Activated CD4-positive, alpha-beta memory T cell treated with anti-CD3 and anti-CD28 coated beads for 36 hours (primary cell): ENCODE measurements around the gene OR6C70. TPM values are rescaled to one million over a fixed set of nuclear protein-coding genes. Genes with fewer than 3 reads are reported as not detected.
"Not testable (repeated sequence)": the region's sequence is repeated elsewhere in the genome, so short reads cannot be mapped to it uniquely, and the experiment has no call there.

Source experiments
- CTCF ChIA-PET: fragments of 350-600 bp; sonication (Branson Sonifier 250); formaldehyde crosslinking; loops from one replicate; lab custom pipeline; 2021; ENCODE audit warnings: antibody characterized with exemption, inconsistent platforms; lab: Charles Lee
- POLR2A ChIA-PET: fragments of 350-600 bp; sonication (Branson Sonifier 250); formaldehyde crosslinking; loops from one replicate; lab custom pipeline; 2021; ENCODE audit warnings: antibody characterized with exemption; lab: Charles Lee
- DNase-seq: peaks from one replicate; pipeline ENCODE4 v3.0.0-alpha.2; 2020
- H3K27ac Mint-ChIP-seq: one replicate; pipeline ENCODE4 v1.8.0; 2021; ENCODE audit warnings: mixed read lengths
- H3K27me3 Mint-ChIP-seq: one replicate; pipeline ENCODE4 v1.8.0; 2021; ENCODE audit warnings: mixed read lengths
- H3K36me3 Mint-ChIP-seq: one replicate; pipeline ENCODE4 v1.8.0; 2021; ENCODE audit warnings: mixed read lengths
- H3K4me1 Mint-ChIP-seq: one replicate; pipeline ENCODE4 v1.8.0; 2021; ENCODE audit warnings: low read depth, mixed read lengths
- H3K4me3 Mint-ChIP-seq: one replicate; pipeline ENCODE4 v1.8.0; 2021; ENCODE audit warnings: mild to moderate bottlenecking, mixed read lengths
- H3K9me3 Mint-ChIP-seq: one replicate; pipeline ENCODE4 v1.8.0; 2021; ENCODE audit warnings: mixed read lengths
- intact Hi-C: fragments of 100-400 bp; cut with micrococcal nuclease; formaldehyde crosslinking; loops from one replicate; pipeline ENCODE4 v1.15.1; 2023
- total RNA-seq, 2 experiments: library from RNA; stranded (reverse); gene quantifications; one replicate each; pipeline ENCODE4 v1.2.3, GENCODE V29; 2021

The OR6C70 gene
- total RNA-seq: not detected

DNA sequence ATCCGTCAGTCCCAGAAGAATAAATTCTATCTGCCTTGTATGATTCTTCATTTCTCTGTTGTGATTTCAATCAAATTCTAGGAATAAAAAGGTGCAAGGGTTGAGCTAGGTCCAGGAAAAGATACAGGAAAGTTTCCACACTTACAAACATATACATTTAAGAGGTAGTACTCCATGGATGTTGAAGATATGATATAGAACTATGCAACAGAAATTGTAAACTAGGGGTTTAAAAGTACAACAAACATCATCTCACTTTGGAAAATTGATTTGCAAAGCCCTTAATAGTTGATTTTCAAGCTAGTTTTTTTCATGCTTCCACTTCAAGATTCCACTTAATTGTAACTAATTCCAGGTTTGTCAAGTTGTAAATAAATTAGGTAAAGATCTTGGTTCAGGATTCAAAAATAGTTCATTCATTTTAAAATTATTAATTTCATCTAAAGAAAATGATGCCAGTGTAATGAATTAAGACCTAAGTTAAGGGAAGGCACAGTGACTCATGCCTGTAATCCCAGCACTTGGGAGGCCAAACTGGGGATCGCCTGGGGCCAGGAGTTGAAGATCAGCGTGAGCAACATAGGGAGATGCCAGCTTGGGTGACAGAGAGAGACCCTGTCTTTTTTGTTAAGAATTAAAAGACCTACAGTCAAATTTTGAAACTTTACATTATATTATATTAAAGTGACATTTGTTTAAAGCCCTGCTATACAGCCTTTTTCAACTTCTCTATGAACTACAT is at the start of gene OR6C70:
Gene OR6C70 (minus strand): TSS at position 51 of the 742 bp plus-strand sequence. CDS start 0 bp downstream, at position 51.
- no peak within 1 kb of the TSS for H3K27ac Mint-ChIP-seq
- DNase-seq: no peak
- no peaks in the 10 kb centered on the region for H3K36me3 Mint-ChIP-seq
- peaks cover 17% of the 10 kb centered on the region for H3K27me3 Mint-ChIP-seq
- intact Hi-C loops: no loop called here
- H3K4me1 Mint-ChIP-seq: no peaks in the 10 kb centered on the region
- H3K9me3 Mint-ChIP-seq: no peaks in the 10 kb centered on the region
- ChIA-PET CTCF (no interaction called here), POLR2A (no interaction called here)
- no peak within 1 kb of the TSS for H3K4me3 Mint-ChIP-seq

DNA sequence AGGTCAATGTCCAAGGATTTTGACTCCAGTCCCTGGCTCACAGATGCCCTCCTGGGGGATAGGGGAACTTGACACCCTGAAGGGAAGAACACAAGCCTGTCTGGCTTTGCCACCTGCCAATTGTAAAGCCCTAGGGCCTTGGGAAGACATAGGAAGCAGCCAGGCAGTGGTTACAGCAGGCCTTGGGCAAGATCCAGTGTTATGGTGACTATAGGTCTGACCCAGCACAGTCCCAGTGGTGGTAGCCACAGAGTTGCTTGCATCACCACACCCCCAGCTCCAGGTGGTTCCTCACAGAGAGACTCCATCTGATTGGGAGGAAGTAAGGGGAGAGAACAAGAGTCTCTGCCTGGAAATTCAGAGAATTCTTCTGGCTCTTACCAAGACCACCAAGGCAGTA is 46.5 kb upstream of the OR6C70 start:
- Mint-ChIP-seq H3K36me3 (no peaks in the 10 kb centered on the region), H3K27ac (no peak overlapping the region), H3K4me3 (no peak overlapping the region), H3K4me1 (no peaks in the 10 kb centered on the region), H3K9me3 (no peaks in the 10 kb centered on the region), H3K27me3 (peaks cover 15% of the 10 kb centered on the region)
- POLR2A ChIA-PET: no interaction called here
- intact Hi-C loops: no loop called here
- CTCF ChIA-PET: no interaction called here
- DNase-seq: no peak

DNA sequence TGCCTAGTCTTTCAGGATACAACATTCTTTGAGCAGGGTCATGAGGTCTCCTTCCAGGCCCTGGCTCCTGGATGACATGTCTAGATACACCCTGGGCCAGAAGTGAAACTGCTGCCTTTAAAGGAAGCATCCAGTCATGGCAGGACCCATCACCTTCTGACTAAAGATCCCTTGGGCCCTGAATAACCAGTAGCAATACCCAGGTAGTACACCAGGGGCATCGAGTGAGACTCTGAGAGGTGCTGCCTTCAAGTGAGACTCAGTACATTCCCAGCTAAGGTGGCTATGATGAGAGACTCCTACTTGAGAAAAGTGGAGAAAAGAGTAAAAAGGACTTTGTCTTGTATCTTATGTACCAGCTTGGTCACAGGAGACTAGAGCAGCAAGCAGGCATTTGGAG is 45.8 kb upstream of the OR6C70 start:
- Mint-ChIP-seq H3K27ac (no peak overlapping the region), H3K9me3 (no peaks in the 10 kb centered on the region), H3K4me3 (no peak overlapping the region), H3K4me1 (no peaks in the 10 kb centered on the region), H3K27me3 (peaks cover 15% of the 10 kb centered on the region), H3K36me3 (no peaks in the 10 kb centered on the region)
- CTCF ChIA-PET: interaction anchor here (0.9 kb wide), 1 partner anchor 12 kb away, joined by 3 read pairs; no protein-coding TSS in a partner anchor
- no peak for DNase-seq
- intact Hi-C loops: no loop called here
- POLR2A ChIA-PET: no interaction called here

DNA sequence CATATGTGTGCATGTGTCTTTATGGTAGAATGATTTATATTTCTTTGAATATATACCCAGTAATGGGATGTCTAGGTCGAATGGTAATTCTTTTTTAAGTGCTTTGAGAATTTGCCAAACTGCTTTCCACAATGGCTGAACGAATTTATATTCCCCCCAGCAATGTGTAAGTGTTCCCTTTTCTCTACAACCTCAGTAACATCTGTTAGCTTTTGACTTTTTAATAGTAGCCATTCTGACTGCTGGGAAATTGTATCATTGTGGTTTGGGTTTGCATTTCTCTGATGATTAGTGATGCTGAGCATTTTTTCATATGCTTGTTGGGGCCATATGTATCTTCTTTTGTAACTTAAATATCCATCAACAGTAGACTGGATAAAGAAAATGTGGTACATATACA is 31.7 kb upstream of the OR6C70 start:
- intact Hi-C loops: no loop called here
- no peaks in the 10 kb centered on the region for H3K9me3 Mint-ChIP-seq
- CTCF ChIA-PET: no interaction called here
- POLR2A ChIA-PET: no interaction called here
- peaks cover 6% of the 10 kb centered on the region for H3K27me3 Mint-ChIP-seq
- no peak for DNase-seq
- H3K27ac Mint-ChIP-seq: no peak overlapping the region
- no peaks in the 10 kb centered on the region for H3K36me3 Mint-ChIP-seq
- no peak overlapping the region for H3K4me3 Mint-ChIP-seq
- no peaks in the 10 kb centered on the region for H3K4me1 Mint-ChIP-seq

DNA sequence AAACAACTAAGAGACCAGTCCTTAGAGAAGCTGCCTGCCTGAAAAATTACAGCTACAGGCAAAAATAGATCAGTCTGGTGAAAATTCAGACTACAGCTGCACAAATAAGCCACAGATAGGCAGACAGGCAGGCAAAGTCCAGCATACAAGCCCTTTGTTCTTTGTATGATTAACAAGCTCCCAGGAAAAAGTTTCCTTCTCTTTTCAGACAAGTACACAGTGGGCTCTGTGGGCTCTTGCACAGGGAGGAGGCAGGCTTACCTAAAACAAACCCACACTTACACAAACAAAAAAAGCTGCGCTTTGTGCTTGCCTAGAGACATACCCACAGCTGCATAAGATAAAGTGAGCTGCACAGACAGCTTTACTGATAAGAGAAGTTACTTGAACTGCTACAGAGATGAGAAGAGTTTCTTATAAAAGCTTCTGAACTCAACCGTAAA is 29.9 kb upstream of the OR6C70 start:
- intact Hi-C loops: no loop called here
- Mint-ChIP-seq H3K27ac (no peak overlapping the region), H3K36me3 (no peaks in the 10 kb centered on the region), H3K27me3 (peaks cover 9% of the 10 kb centered on the region), H3K4me1 (no peaks in the 10 kb centered on the region), H3K9me3 (no peaks in the 10 kb centered on the region), H3K4me3 (no peak overlapping the region)
- no peak for DNase-seq
- ChIA-PET POLR2A (no interaction called here), CTCF (no interaction called here)

DNA sequence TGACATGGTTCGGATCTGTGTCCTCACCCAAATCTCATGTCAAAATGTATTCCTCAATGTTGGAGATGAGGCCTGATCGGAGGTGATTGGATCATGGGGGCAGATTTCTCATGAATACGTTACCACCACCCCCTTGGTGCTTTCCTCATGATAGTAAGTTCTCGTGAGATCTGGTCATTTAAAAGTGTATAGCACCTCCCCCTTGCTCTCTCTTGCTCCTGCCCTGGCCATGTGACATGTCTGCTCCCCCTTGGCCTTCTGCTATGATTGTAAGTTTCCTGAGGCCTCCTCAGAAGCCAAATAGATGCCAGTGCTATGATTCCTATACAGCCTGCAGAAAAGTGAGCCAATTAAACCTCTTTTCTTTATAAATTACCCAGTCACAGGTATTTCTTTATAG is 29.3 kb upstream of the OR6C70 start:
- ChIA-PET POLR2A (no interaction called here), CTCF (no interaction called here)
- Mint-ChIP-seq H3K36me3 (no peaks in the 10 kb centered on the region), H3K9me3 (no peaks in the 10 kb centered on the region), H3K27me3 (peaks cover 8% of the 10 kb centered on the region), H3K4me3 (no peak overlapping the region), H3K27ac (no peak overlapping the region), H3K4me1 (no peaks in the 10 kb centered on the region)
- intact Hi-C loops: no loop called here
- no peak for DNase-seq

DNA sequence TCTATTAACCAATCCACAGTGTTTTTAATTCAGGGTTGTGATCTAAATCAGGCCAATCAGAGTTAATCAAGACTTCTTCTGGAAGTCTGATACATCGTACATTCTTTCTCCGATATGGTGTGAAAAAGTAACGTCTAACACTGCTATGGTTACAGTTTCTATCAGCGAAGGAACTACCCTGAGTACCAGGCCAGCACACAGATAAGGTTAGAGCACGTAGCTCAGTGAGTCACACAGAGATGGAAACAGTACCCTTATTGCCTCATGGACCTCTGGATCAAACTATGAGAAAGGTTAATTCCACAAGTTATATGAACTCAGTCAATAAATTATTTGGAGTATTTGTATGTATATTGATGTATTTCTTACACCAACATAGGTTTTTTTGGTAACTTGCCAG is 25.6 kb upstream of the OR6C70 start:
- intact Hi-C loops: no loop called here
- Mint-ChIP-seq H3K27me3 (peaks cover 4% of the 10 kb centered on the region), H3K27ac (no peak overlapping the region), H3K4me3 (no peak overlapping the region), H3K4me1 (no peaks in the 10 kb centered on the region), H3K9me3 (no peaks in the 10 kb centered on the region), H3K36me3 (no peaks in the 10 kb centered on the region)
- DNase-seq: no peak
- CTCF ChIA-PET: no interaction called here
- POLR2A ChIA-PET: no interaction called here

DNA sequence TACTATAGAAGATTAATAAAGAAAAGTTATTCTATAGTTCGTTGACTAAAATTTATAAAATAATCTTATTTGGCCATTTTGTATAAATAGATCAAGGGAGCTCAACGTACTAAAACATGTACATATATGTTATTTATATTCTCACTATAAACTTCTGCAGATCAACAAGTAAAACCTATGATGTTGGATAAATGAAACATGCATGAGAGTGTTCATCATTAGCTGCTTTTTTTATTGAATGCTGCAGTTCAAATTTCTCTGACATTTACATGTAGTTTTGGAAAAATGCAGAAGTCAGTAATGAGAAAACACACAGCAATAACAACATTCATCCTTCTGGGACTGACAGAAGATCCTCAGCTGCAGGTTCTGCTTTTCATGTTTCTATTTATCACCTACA is 22.1 kb upstream of the OR6C70 start, which contains the start of gene OR6C68:
Gene OR6C68 (plus strand): TSS at position 301 of the 400 bp plus-strand sequence. CDS start 0 bp downstream, at position 301.
- no peak for DNase-seq
- Mint-ChIP-seq H3K27ac (no peak within 1 kb of the TSS), H3K4me3 (no peak within 1 kb of the TSS), H3K36me3 (no peaks in the 10 kb centered on the region), H3K9me3 (no peaks in the 10 kb centered on the region), H3K27me3 (peaks cover 4% of the 10 kb centered on the region), H3K4me1 (no peaks in the 10 kb centered on the region)
- intact Hi-C loops: no loop called here
- POLR2A ChIA-PET: no interaction called here
- CTCF ChIA-PET: interaction anchor here (0.6 kb wide), 1 partner anchor 192 kb away, joined by 4 read pairs; no protein-coding TSS in a partner anchor

DNA sequence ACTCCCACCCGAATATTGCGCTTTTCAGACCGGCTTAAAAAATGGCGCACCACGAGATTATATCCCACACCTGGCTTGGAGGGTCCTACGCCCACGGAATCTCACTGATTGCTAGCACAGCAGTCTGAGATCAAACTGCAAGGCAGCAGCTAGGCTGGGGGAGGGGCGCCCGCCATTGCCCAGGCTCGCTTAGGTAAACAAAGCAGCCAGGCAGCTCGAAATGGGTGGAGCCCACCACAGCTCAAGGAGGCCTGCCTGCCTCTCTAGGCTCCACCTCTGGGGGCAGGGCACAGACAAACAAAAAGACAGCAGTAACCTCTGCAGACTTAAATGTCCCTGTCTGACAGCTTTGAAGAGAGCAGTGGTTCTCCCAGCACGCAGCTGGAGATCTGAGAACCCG is 14.3 kb upstream of the OR6C70 start:
- CTCF ChIA-PET: not testable (repeated sequence)

DNA sequence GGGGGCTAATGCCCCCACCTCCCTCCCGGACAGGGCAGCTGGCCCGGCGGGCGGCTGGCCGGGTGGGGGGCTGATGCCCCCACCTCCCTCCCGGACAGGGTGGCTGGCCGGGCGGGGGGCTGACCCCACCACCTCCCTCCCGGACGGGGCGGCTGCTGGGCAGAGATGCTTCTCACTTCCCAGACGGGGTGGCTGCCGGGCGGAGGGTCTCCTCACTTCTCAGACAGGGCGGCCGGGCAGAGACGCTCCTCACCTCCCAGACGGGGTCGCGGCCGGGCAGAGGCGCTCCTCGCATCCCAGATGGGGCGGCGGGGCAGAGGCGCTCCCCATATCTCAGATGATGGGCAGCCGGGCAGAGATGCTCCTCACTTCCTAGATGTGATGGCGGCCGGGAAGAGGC is 9.2 kb upstream of the OR6C70 start:
- H3K4me1 Mint-ChIP-seq, H3K9me3 Mint-ChIP-seq, POLR2A ChIA-PET, H3K4me3 Mint-ChIP-seq, intact Hi-C loops, DNase-seq, CTCF ChIA-PET, H3K36me3 Mint-ChIP-seq, H3K27ac Mint-ChIP-seq: not testable (repeated sequence)
- peaks cover 16% of the 10 kb centered on the region for H3K27me3 Mint-ChIP-seq

More for the DNA sequence above, 14.3 kb upstream of the OR6C70 start:
- DNase-seq, intact Hi-C loops, H3K27ac Mint-ChIP-seq, H3K9me3 Mint-ChIP-seq, POLR2A ChIA-PET, H3K4me1 Mint-ChIP-seq, H3K4me3 Mint-ChIP-seq, H3K36me3 Mint-ChIP-seq: not testable (repeated sequence)
- peaks cover 12% of the 10 kb centered on the region for H3K27me3 Mint-ChIP-seq

DNA sequence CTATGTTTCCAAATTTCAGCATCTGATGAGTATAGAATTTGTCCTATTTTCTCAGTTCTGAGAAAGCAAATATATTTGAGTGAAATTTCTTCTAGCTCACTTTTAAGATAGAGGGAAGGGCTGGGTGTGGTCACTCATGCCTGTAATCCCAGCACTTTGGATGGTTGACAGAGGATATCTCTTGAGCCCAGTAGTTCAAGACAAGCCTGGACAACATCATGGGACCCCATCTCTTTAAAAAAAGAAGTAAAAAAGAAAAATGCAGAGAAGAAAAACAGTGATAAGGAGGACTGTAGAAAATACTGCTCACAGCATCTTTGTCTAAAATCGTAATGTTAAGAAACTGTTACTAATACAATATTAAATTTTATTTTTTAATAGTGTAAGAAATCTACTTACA is 2.3 kb upstream of the OR6C70 start:
- Mint-ChIP-seq H3K4me3 (no peak overlapping the region), H3K27ac (no peak overlapping the region), H3K4me1 (no peaks in the 10 kb centered on the region), H3K9me3 (no peaks in the 10 kb centered on the region), H3K36me3 (no peaks in the 10 kb centered on the region), H3K27me3 (peaks cover 14% of the 10 kb centered on the region)
- DNase-seq: no peak
- POLR2A ChIA-PET: no interaction called here
- intact Hi-C loops: no loop called here
- CTCF ChIA-PET: interaction anchor here (0.8 kb wide), 1 partner anchor 25 kb away, joined by 3 read pairs; no protein-coding TSS in a partner anchor

DNA sequence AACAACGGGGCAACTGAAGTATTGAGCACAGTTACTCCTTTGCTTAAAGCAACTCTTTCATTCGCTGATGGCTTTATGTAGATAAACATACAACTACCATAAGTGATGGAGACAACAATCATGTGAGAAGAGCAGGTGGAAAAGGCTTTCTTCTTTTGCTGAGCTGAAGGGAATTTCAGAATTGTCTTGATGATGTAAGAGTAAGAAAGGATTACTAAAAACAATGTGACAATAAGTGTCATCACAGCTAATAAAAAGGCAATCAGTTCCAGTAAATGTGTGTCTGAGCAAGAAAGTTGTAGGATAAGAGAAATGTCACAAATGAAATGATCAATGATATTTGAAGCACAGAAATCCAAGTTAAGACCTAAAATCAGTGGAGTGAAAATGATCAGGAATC is 647 bp downstream of the OR6C70 start:
- no peaks in the 10 kb centered on the region for H3K4me1 Mint-ChIP-seq
- peaks cover 14% of the 10 kb centered on the region for H3K27me3 Mint-ChIP-seq
- peaks cover 3% of the 10 kb centered on the region for H3K9me3 Mint-ChIP-seq
- no peak overlapping the region for H3K4me3 Mint-ChIP-seq
- DNase-seq: no peak
- no peak overlapping the region for H3K27ac Mint-ChIP-seq
- ChIA-PET POLR2A (no interaction called here), CTCF (no interaction called here)
- H3K36me3 Mint-ChIP-seq: no peaks in the 10 kb centered on the region
- intact Hi-C loops: no loop called here

DNA sequence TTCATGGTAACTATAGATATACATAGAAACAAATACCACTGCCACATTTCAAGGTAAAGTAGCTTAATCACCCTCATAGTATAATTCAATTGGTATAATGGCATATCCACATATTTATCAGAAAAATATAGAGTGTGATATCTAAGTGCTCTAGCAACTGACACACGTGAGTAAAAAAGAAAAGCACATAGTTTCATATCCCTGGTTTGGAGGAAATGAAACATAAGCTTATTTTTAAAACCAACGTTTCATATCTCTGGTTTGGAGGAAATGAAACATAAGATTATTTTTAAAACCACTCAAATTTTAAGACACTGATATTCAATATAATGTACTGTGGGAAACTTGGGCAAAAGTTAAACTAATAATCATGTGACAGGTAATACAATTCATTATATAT is 2.1 kb downstream of the OR6C70 start:
- H3K27me3 Mint-ChIP-seq: peaks cover 12% of the 10 kb centered on the region
- intact Hi-C loops: no loop called here
- no peak for DNase-seq
- CTCF ChIA-PET: no interaction called here
- H3K4me3 Mint-ChIP-seq: no peak overlapping the region
- H3K36me3 Mint-ChIP-seq: no peaks in the 10 kb centered on the region
- POLR2A ChIA-PET: no interaction called here
- peaks cover 3% of the 10 kb centered on the region for H3K9me3 Mint-ChIP-seq
- no peak overlapping the region for H3K27ac Mint-ChIP-seq
- no peaks in the 10 kb centered on the region for H3K4me1 Mint-ChIP-seq
